ENCODE results near the gene TNK2. TPM values are rescaled to one million over a fixed set of nuclear protein-coding genes. Genes with fewer than 3 reads are reported as not detected.

The TNK2 gene
- polyA plus RNA-seq, 1 donor, result 34.1 TPM

DNA sequence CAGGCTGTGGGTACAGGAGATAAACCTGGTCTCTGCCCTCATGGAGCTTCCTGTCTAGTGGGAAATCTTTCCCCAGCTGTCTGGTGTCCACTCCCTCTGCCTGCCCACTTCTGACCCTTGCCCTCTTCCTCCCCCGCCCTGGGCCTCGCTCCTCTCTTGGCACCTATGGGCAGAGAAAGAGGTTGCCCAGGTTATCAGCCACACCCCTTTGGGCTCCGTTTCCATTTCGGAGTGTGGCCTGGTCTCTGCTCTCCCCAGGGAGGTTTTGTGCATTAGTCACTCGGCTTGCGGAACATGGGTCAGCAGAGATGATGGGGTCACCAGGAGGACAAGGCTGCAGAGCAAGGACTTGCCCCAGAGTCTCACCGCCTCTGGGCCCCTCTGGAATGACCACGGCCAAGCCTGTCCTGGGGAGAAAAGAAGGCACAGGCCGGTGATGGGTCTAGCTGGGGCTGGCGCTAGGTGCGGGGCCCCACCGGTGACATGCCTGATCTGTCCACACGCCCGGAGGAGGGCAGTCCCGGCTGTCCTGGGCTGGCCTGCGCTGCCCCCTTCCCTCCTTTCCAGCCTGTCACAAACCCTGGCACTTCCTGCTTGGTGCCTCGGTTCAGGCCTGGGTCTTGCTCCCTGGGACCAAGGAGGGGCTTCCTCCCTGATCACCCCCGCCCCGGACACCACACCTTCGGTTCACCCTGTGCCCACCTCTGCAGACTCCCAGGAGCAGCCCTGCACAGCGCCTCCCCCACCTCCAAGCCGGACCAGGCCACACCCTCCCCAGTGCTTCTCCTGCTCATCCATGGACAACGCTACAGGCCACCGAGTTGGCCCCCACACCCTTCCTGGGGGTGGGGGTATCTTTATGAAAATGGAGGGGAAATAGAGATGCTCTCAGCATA is 61.0 kb downstream of the TNK2 start:
- no CpG with 5 or more reads among the region's 24 CpGs for WGBS (ENCODE audit: insufficient coverage, low lambda C conversion rate)
- H3K36me3 ChIP-seq (ENCODE audit: control insufficient read depth, insufficient read depth, low read length), result no peaks in the 10 kb centered on the region
- no peak for DNase-seq
- no peak overlapping the region for H3K4me3 ChIP-seq (ENCODE audit: low read length)
- H3K4me1 ChIP-seq (ENCODE audit: control insufficient read depth, insufficient read depth, low read length), result no peaks in the 10 kb centered on the region
- H3K27ac ChIP-seq (ENCODE audit: low read length), result no peak overlapping the region
- peaks cover 5% of the 10 kb centered on the region for H3K9me3 ChIP-seq (ENCODE audit: control insufficient read depth, low read depth, low read length)
- no peaks in the 10 kb centered on the region for H3K27me3 ChIP-seq (ENCODE audit: control insufficient read depth, insufficient read depth, low read length)

DNA sequence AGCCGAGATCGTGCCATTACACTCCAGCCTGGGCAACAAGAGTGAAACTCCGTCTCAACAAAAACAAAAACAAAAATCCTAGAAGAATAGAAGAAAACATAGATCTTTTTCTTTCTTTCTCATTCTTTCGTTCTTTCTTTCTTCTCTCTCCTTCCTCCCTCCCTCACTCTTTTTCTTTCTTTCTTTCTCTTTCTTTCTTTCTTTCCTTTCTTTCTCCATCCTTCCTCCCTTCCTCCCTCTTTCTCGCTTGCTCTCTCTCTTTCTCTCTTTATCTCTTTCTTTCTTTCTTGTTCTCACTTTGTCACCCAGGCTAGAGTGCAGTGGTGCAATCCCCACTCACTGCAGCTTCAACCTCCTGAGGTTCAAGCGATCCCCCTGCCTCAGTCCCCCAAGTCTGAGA is 62.9 kb downstream of the TNK2 start:
- Histone ChIP-seq H3K4me3 (ENCODE audit: low read length) (no peak overlapping the region), H3K4me1 (ENCODE audit: control insufficient read depth, insufficient read depth, low read length) (no peaks in the 10 kb centered on the region), H3K27me3 (ENCODE audit: control insufficient read depth, insufficient read depth, low read length) (no peaks in the 10 kb centered on the region), H3K36me3 (ENCODE audit: control insufficient read depth, insufficient read depth, low read length) (no peaks in the 10 kb centered on the region), H3K9me3 (ENCODE audit: control insufficient read depth, low read depth, low read length) (peaks cover 5% of the 10 kb centered on the region), H3K27ac (ENCODE audit: low read length) (no peak overlapping the region)
- WGBS (ENCODE audit: insufficient coverage, low lambda C conversion rate), result 99% methylated on average over 3 of the region's 6 CpGs
- no peak for DNase-seq

DNA sequence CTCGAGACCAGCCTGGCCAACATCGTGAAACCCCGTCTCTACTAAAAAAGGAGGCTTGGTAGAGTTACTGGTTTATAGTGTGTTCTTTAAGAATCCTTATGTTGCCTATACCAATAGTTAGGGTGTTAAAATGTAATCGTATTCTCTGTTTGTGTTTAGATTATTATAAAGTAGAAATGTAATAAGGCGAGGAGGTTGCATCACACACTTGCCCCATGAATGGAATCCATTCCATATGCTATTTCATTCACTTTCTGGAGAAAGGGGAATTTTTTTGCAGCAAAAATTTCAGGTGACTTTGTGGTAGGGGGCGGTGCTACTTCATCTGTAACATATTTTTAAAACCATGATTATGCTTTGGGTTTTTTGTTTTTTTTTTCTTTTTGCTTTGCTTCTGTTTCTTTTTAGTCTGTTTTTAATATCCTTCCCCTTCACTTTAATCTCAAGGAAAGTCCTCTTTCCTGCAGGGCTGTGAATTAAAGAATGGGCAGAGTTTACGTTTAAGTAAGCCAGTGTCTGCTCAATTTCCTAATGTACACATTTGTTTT is 63.6 kb downstream of the TNK2 start:
- no peak overlapping the region for H3K4me3 ChIP-seq (ENCODE audit: low read length)
- WGBS (ENCODE audit: insufficient coverage, low lambda C conversion rate), result 100% methylated on average over 1 of the region's 7 CpGs
- H3K9me3 ChIP-seq (ENCODE audit: control insufficient read depth, low read depth, low read length), result peaks cover 5% of the 10 kb centered on the region
- H3K27ac ChIP-seq (ENCODE audit: low read length), result no peak overlapping the region
- H3K27me3 ChIP-seq (ENCODE audit: control insufficient read depth, insufficient read depth, low read length), result peaks cover 2% of the 10 kb centered on the region
- H3K36me3 ChIP-seq (ENCODE audit: control insufficient read depth, insufficient read depth, low read length), result no peaks in the 10 kb centered on the region
- H3K4me1 ChIP-seq (ENCODE audit: control insufficient read depth, insufficient read depth, low read length), result no peaks in the 10 kb centered on the region
- no peak for DNase-seq

DNA sequence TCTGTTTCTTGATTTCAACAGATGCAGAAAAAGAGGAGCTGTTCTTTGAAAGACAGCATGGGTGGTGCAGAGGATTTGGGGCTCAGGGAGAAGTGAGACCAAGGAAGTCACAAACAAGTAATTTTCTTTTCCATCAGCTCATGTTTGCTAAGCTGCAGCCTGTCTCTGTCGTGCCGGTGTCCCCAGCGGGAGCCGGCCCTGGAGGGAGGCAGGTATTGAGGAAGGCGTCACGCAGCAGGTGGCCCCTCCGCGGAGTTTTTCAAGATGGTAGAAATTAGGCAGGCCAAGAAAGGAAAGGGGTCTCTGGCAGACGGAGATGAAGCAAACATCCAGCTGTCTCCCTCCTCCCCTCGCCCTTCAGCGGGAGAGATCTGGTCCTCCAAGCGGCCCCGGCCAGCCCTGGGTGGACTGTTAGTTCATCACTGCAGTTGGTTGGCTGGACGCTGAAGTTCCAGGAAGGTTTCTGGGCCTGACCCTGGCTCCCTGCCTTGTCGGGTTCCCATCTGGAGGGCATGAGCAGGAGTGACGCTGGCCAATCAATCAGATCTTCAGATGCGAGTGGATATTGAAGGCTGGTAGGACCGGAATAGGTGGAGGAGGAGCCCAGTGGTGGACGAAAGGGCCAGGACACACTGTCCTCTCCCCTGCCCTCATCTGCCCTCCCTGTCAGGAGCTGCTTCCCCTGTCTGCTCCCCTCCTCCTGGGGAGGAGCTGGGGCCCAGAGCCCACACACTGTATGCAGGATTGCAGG is 68.9 kb downstream of the TNK2 start:
- Histone ChIP-seq H3K27ac (ENCODE audit: low read length) (no peak overlapping the region), H3K36me3 (ENCODE audit: control insufficient read depth, insufficient read depth, low read length) (no peaks in the 10 kb centered on the region), H3K4me1 (ENCODE audit: control insufficient read depth, insufficient read depth, low read length) (no peaks in the 10 kb centered on the region), H3K9me3 (ENCODE audit: control insufficient read depth, low read depth, low read length) (no peaks in the 10 kb centered on the region), H3K27me3 (ENCODE audit: control insufficient read depth, insufficient read depth, low read length) (peaks cover 8% of the 10 kb centered on the region), H3K4me3 (ENCODE audit: low read length) (no peak overlapping the region)
- WGBS (ENCODE audit: insufficient coverage, low lambda C conversion rate), result no CpG with 5 or more reads among the region's 19 CpGs
- no peak for DNase-seq

DNA sequence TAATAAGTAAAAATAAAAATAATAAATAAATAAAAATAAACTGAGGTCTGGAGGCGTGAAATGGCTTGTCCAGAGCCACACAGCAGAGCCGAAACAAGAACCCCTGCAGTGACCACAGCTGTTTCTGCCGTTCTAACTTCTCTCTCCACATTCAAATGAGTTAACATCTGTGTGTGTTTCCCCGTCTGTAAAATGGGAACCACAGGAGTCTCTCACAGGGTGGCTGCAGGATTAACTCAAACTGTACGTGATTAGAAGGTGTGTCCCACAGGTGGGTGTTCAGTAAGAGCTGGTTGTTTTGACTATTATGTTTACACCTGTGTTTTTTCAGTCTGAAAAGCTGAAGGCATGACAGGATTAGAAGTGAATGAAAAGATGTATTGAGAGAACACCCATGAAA is 69.6 kb downstream of the TNK2 start:
- H3K4me3 ChIP-seq (ENCODE audit: low read length), result no peak overlapping the region
- H3K4me1 ChIP-seq (ENCODE audit: control insufficient read depth, insufficient read depth, low read length), result no peaks in the 10 kb centered on the region
- H3K27me3 ChIP-seq (ENCODE audit: control insufficient read depth, insufficient read depth, low read length), result peaks cover 8% of the 10 kb centered on the region
- no peak for DNase-seq
- no peak overlapping the region for H3K27ac ChIP-seq (ENCODE audit: low read length)
- no CpG with 5 or more reads among the region's 5 CpGs for WGBS (ENCODE audit: insufficient coverage, low lambda C conversion rate)
- H3K9me3 ChIP-seq (ENCODE audit: control insufficient read depth, low read depth, low read length), result no peaks in the 10 kb centered on the region
- no peaks in the 10 kb centered on the region for H3K36me3 ChIP-seq (ENCODE audit: control insufficient read depth, insufficient read depth, low read length)

DNA sequence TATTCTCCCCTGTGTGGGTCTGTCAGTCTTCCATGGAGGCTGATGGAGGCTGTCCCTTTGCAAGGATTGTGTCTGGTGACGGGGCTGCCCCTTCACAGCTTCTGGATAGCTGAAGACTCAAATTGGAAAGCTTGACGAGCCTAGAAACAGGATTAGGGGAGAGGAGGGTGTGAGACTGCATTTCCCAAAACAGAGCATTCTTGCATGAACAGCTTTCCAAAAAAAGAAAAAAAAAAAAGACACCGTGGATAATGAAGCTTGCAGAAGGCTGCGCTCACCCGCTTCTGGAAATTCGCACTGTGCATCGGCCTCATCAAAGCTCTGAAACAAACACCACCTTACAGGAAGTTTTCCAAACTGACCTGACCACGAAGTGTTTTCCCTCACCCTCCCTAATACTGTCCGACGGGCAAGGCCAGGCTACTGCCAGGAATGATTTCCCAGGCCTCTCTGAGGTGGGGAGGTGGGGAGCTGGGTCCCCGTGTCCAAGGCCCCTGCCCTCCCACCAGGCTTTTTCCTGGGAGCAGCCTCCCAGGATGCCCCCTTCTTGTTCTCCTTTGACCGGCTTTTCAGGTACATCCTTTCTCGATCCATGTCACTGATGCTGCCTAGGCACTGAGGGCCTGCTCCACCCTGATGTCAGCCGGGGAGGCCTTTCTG is 71.7 kb downstream of the TNK2 start:
- no peak for DNase-seq
- no peak overlapping the region for H3K4me3 ChIP-seq (ENCODE audit: low read length)
- H3K9me3 ChIP-seq (ENCODE audit: control insufficient read depth, low read depth, low read length), result no peaks in the 10 kb centered on the region
- 60% methylated on average over 1 of the region's 14 CpGs for WGBS (ENCODE audit: insufficient coverage, low lambda C conversion rate)
- H3K4me1 ChIP-seq (ENCODE audit: control insufficient read depth, insufficient read depth, low read length), result no peaks in the 10 kb centered on the region
- no peak overlapping the region for H3K27ac ChIP-seq (ENCODE audit: low read length)
- peaks cover 8% of the 10 kb centered on the region for H3K27me3 ChIP-seq (ENCODE audit: control insufficient read depth, insufficient read depth, low read length)
- H3K36me3 ChIP-seq (ENCODE audit: control insufficient read depth, insufficient read depth, low read length), result no peaks in the 10 kb centered on the region

DNA sequence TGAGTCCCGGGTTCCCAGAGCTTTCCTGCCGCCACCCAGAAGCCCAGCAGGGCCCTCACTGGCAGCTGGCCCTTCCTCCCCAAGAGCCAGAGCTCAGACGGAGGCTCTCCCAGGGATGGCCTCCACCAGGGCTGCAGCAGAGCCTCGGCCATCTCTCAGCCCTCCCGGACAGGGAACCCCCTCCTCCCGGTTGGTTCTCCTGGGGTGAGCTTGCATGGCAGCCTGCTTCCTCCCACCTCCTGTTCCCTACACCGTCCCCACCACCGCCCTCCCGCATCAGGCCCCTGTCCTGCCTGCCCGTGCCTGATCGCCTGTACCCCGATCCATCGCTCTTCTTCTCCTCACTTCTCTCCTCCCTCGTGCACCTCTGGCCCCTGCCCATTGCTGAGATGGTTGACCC is 72.6 kb downstream of the TNK2 start:
- DNase-seq, result no peak
- Histone ChIP-seq H3K27ac (ENCODE audit: low read length) (no peak overlapping the region), H3K4me3 (ENCODE audit: low read length) (no peak overlapping the region)

DNA sequence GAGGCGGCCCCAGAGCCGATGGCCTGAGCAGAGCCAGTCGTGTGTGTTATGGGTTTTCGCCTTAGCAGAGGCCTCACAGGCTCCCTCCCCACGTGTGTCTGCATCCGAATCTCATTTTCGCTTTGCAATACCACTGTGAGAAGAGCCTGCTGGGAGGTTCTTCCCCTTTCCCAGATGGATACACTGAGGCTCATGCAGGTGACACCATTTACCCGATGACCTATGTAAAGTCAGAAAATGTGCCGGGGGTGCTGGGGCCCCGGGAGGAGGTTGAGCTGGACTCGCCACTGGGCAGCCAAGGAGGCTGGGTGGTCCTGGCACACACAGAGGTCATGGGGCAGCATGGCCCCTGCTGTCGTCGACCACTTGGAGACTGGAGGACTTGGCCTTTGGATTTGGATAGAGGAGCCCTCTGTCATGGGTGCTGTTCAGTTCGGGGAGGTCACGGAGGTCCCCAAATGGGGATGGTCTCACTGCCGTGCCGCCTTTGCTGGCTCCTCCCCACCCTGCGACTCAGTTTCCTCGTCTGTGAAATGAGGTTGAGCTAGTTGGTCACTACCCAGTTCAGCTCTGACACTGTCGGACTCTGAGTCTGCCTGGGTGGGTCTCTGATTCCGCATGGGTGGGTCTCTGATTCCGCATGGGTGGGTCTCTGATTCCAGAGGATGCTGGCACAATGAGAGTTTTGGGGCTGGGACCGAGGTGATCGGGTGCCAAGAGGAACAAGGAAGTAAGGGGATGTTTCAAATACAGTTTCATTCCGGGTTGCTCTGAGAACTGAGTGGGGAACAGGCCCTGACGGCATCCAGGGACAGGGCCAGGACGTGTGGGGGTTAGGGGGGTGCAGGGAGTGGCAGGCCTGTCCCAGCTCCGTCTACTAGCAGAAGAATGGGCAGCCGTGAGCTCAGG is 73.4 kb downstream of the TNK2 start:
- no peak overlapping the region for H3K27ac ChIP-seq (ENCODE audit: low read length)
- H3K4me3 ChIP-seq (ENCODE audit: low read length), result no peak overlapping the region
- no peak for DNase-seq
- peaks cover under 1% of the 10 kb centered on the region for H3K9me3 ChIP-seq (ENCODE audit: control insufficient read depth, low read depth, low read length)
- H3K27me3 ChIP-seq (ENCODE audit: control insufficient read depth, insufficient read depth, low read length), result peaks cover 8% of the 10 kb centered on the region
- no peaks in the 10 kb centered on the region for H3K36me3 ChIP-seq (ENCODE audit: control insufficient read depth, insufficient read depth, low read length)
- H3K4me1 ChIP-seq (ENCODE audit: control insufficient read depth, insufficient read depth, low read length), result no peaks in the 10 kb centered on the region
- no CpG with 5 or more reads among the region's 29 CpGs for WGBS (ENCODE audit: insufficient coverage, low lambda C conversion rate)

More for the DNA sequence above, 72.6 kb downstream of the TNK2 start:
- Histone ChIP-seq H3K27me3 (ENCODE audit: control insufficient read depth, insufficient read depth, low read length) (peaks cover 8% of the 10 kb centered on the region), H3K9me3 (ENCODE audit: control insufficient read depth, low read depth, low read length) (no peaks in the 10 kb centered on the region), H3K4me1 (ENCODE audit: control insufficient read depth, insufficient read depth, low read length) (no peaks in the 10 kb centered on the region), H3K36me3 (ENCODE audit: control insufficient read depth, insufficient read depth, low read length) (no peaks in the 10 kb centered on the region)
- WGBS (ENCODE audit: insufficient coverage, low lambda C conversion rate), result 80% methylated on average over 1 of the region's 14 CpGs

DNA sequence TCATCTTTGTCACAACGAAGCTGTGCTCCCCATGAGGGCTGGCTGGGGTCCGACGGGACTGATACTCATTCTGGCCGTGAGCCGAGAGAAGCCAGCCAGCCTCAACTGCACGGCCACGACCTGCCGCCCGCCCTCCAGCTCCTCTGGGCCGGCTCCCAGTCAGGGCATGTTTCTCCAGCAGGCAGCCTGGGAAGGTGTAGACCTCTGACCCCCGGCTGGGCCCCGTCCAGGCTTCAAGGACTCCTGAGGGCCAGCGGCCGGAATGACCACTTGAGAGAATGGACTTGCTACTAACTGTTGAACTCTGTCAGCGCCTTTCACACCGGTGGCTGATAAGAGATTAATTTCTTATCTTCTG is 78.5 kb downstream of the TNK2 start:
- no CpG with 5 or more reads among the region's 16 CpGs for WGBS (ENCODE audit: insufficient coverage, low lambda C conversion rate)
- no peaks in the 10 kb centered on the region for H3K4me1 ChIP-seq (ENCODE audit: control insufficient read depth, insufficient read depth, low read length)
- no peak overlapping the region for H3K4me3 ChIP-seq (ENCODE audit: low read length)
- no peaks in the 10 kb centered on the region for H3K36me3 ChIP-seq (ENCODE audit: control insufficient read depth, insufficient read depth, low read length)
- H3K27me3 ChIP-seq (ENCODE audit: control insufficient read depth, insufficient read depth, low read length), result no peaks in the 10 kb centered on the region
- no peak for DNase-seq
- H3K9me3 ChIP-seq (ENCODE audit: control insufficient read depth, low read depth, low read length), result peaks cover 3% of the 10 kb centered on the region
- H3K27ac ChIP-seq (ENCODE audit: low read length), result no peak overlapping the region

Measured in large intestine (tissue), 3 donors.